Panc1 (cell line): ENCODE data around the gene FERMT3. TPM values are rescaled to one million over a fixed set of nuclear protein-coding genes. Genes with fewer than 3 reads are reported as not detected.

Experiments used
- ATAC-seq: fragments of 200-7000 bp; cut with Tn5 transposase; 2 replicates; pipeline ENCODE4 v1.9.1; 2020; ENCODE audit warnings: mild to moderate bottlenecking, moderate library complexity
- BruUV-seq: library from RNA; stranded (reverse); fragments of 400-500 nt; replicated peaks from 2 replicates; lab custom pipeline; 2021; lab: Mats Ljungman, UMichigan
- CTCF ChIA-PET: fragments of 300-600 bp; sonication (Branson Sonifier 250); formaldehyde crosslinking; loops from one replicate; lab custom pipeline; 2022; ENCODE audit warnings: antibody characterized with exemption; lab: Charles Lee
- POLR2A ChIA-PET: fragments of 300-600 bp; sonication (Branson Sonifier 250); formaldehyde crosslinking; loops from one replicate; lab custom pipeline; 2022; ENCODE audit warnings: antibody characterized with exemption; lab: Charles Lee
- DNase-seq: peaks from one replicate; pipeline ENCODE4 v3.0.0-alpha.2; 2010; ENCODE audit warnings: low read depth, low spot score
- H3K27ac ChIP-seq: 2 replicates; pipeline ENCODE4 v1.5.1; 2011; ENCODE audit warnings: mild to moderate bottlenecking, low read length, inconsistent platforms
- H3K27me3 ChIP-seq: fragments of 200-500 bp; sonication (Bioruptor generic); 2 replicates; pipeline ENCODE4 v1.6.0; 2014; ENCODE audit warnings: low read length, inconsistent platforms; ENCODE audit not compliant: control insufficient read depth, insufficient read depth
- H3K36me3 ChIP-seq: fragments of 200-500 bp; sonication (Bioruptor generic); 2 replicates; pipeline ENCODE4 v1.5.1; 2014; ENCODE audit warnings: inconsistent platforms, mild to moderate bottlenecking, low read length, moderate library complexity; ENCODE audit not compliant: control insufficient read depth, insufficient read depth
- H3K4me1 ChIP-seq: 2 replicates; pipeline ENCODE4 v1.5.1; 2011; ENCODE audit warnings: inconsistent platforms, mild to moderate bottlenecking, low read length, moderate library complexity; ENCODE audit not compliant: control insufficient read depth, insufficient read depth
- H3K4me3 ChIP-seq, 2 experiments: 2 replicates each; pipeline ENCODE4 v1.5.1; 2011 to 2012; ENCODE audit warnings: low read depth in 2 of 2, low read length in 2 of 2, mild to moderate bottlenecking in 2 of 2, inconsistent platforms in 1 of 2, moderate library complexity in 1 of 2
- H3K9me3 ChIP-seq: fragments of 200-500 bp; sonication (Bioruptor generic); 2 replicates; pipeline ENCODE4 v1.5.1; 2014; ENCODE audit warnings: low read depth, mild to moderate bottlenecking, inconsistent platforms, low read length, moderate library complexity; ENCODE audit not compliant: control insufficient read depth, insufficient read depth
- CTCF ChIP-seq: fragments of 450-650 bp; IDR thresholded peaks from 2 replicates; pipeline ENCODE4 v1.5.1; 2017; ENCODE audit warnings: mild to moderate bottlenecking
- POLR2AphosphoS5 ChIP-seq: IDR thresholded peaks from 2 replicates; pipeline ENCODE4 v1.6.1; 2012; ENCODE audit warnings: mild to moderate bottlenecking, low read depth, low read length, moderate library complexity
- REST ChIP-seq, 2 experiments: IDR thresholded peaks; 2 replicates each; pipeline ENCODE4 v1.6.1; 2011 to 2012; ENCODE audit warnings: low read depth in 2 of 2, control low read depth in 1 of 2, low read length in 1 of 2, mild to moderate bottlenecking in 1 of 2, moderate library complexity in 1 of 2; ENCODE audit not compliant: insufficient read depth in 1 of 2
- SIN3A ChIP-seq: IDR thresholded peaks from 2 replicates; pipeline ENCODE4 v1.6.1; 2012; ENCODE audit warnings: low read depth, mild to moderate bottlenecking, low read length, moderate library complexity, borderline replicate concordance; ENCODE audit not compliant: insufficient read depth
- TCF7L2 ChIP-seq: IDR thresholded peaks from 2 replicates; pipeline ENCODE4 v1.6.1; 2011; ENCODE audit warnings: mild to moderate bottlenecking, low read depth, low read length, inconsistent platforms
- in situ Hi-C: cut with HindIII; loops from 2 replicates; pipeline ENCODE4 v1.10.0; 2016; ENCODE audit warnings: low sequenced_read_pairs, low pct_unique_long_range_greater_than_20kb
- intact Hi-C: fragments of 100-400 bp; cut with micrococcal nuclease; formaldehyde crosslinking; loops from one replicate; pipeline ENCODE4 v1.10.0; 2022; ENCODE audit not compliant: unreplicated experiment
- total RNA-seq: library from RNA; stranded (reverse); gene quantifications from one replicate; pipeline ENCODE4 v1.2.1, GENCODE V29; 2021; ENCODE audit not compliant: unreplicated experiment

The FERMT3 gene
- total RNA-seq, 1 experiment from 2014 or later: 2.9 TPM

GRCh38 chr11:64264371-64264852 lies 57.9 kb downstream of the FERMT3 start:
- BruUV-seq: no TSS peak
- TF ChIP-seq CTCF (no peak), TCF7L2 (no peak), POLR2AphosphoS5 (no peak), REST (IDR thresholded peaks at IDR 0.05; ENCODE audit: insufficient read depth in 1 of 2, low read depth in 2 of 2, low read length in 1 of 2) (no peak), SIN3A (no peak)
- no peak for DNase-seq
- intact Hi-C loops (no loop called here), in situ Hi-C loops (no loop called here)
- peaks cover 16% of the 10 kb centered on the region for H3K4me1 ChIP-seq
- H3K27me3 ChIP-seq: no peaks in the 10 kb centered on the region
- POLR2A ChIA-PET: interaction anchor here (0.6 kb wide), 1 partner anchor 1032 kb away, joined by 9 read pairs; no protein-coding TSS in a partner anchor
- ATAC-seq: no peak
- no peak overlapping the region for H3K27ac ChIP-seq
- no peaks in the 10 kb centered on the region for H3K36me3 ChIP-seq
- no peak overlapping the region for H3K4me3 ChIP-seq
- CTCF ChIA-PET: no interaction called here
- no peaks in the 10 kb centered on the region for H3K9me3 ChIP-seq

GRCh38 chr11:64265176-64266160 lies 58.9 kb downstream of the FERMT3 start:
- no peak for ATAC-seq

More at GRCh38 chr11:64265176-64266160, 58.9 kb downstream of the FERMT3 start:
- no TSS peak for BruUV-seq
- Histone ChIP-seq H3K4me3 (no peak overlapping the region), H3K4me1 (peaks cover 16% of the 10 kb centered on the region), H3K27ac (no peak overlapping the region), H3K27me3 (no peaks in the 10 kb centered on the region), H3K9me3 (no peaks in the 10 kb centered on the region), H3K36me3 (no peaks in the 10 kb centered on the region; the same call in 1 of the 2 replicates)
- DNase-seq: no peak
- TF ChIP-seq SIN3A (no peak), POLR2AphosphoS5 (no peak), TCF7L2 (no peak), CTCF (no peak), REST (IDR thresholded peaks at IDR 0.05; ENCODE audit: insufficient read depth in 1 of 2, low read depth in 2 of 2, low read length in 1 of 2) (no peak)
- in situ Hi-C loops (no loop called here), intact Hi-C loops (no loop called here)
- POLR2A ChIA-PET: no interaction called here
- CTCF ChIA-PET: no interaction called here
